HG03378 (cell line): ENCODE results near the gene HERC4.
"Not testable (repeated sequence)": the region's sequence is repeated elsewhere in the genome, so short reads cannot be mapped to it uniquely, and the experiment has no call there.

ENCODE experiments used
- ATAC-seq: cut with Tn5 transposase; IDR thresholded peaks from one replicate; pipeline ENCODE4 v1.9.1; 2021; ENCODE audit warnings: mild to moderate bottlenecking, moderate library complexity; ENCODE audit not compliant: unreplicated experiment

The HERC4 gene

GRCh38 chr10:67971311-67971710, 103.8 kb downstream of the HERC4 start:
- ATAC-seq = no peak

DNA sequence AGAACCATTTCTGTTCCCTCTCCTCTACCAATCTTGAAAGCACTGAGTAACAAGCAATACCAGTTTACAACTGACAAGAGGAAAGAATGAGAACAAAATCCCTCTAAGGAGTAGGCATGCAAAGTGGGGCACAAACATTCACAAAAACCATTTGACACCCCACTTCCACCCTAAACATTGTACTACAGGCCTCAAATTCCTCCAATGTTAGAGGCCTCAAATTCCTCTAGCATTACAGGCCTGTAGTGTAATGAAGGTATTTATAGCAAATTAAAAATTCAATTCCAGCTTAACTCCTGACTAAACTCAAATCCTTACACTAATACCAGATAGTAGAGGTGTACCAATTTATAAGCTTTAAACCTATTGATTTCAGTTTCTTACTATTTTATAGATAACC, 105.2 kb downstream of the HERC4 start:
- no peak for ATAC-seq

- ATAC-seq = not testable (repeated sequence)
These were observed 109.0 kb downstream of the HERC4 start for GRCh38 chr10:67966035-67966434.

- ATAC-seq = no peak
These were observed 109.6 kb downstream of the HERC4 start for GRCh38 chr10:67965456-67965855.

GRCh38 chr10:67959839-67960476, 115.1 kb downstream of the HERC4 start:
- ATAC-seq = no peak

DNA sequence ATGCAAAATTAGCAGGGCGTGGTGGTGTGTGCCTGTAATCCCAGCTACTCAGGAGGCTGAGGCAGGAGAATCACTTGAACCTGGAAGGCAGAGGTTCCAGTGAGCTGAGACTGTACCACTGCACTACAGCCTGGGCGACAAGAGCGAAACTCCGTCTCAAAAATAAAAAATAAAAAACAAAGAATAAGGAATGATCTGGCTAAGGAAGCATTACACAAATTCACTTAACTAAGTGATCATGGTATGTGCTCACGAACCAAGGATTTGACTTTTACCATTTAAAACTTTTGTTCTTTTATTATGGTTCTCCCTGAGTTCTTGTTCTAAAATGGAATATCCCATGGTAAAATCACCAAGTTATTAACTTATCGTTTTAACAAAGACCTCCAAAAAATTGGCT, 119.5 kb downstream of the HERC4 start:
- ATAC-seq = no peak

DNA sequence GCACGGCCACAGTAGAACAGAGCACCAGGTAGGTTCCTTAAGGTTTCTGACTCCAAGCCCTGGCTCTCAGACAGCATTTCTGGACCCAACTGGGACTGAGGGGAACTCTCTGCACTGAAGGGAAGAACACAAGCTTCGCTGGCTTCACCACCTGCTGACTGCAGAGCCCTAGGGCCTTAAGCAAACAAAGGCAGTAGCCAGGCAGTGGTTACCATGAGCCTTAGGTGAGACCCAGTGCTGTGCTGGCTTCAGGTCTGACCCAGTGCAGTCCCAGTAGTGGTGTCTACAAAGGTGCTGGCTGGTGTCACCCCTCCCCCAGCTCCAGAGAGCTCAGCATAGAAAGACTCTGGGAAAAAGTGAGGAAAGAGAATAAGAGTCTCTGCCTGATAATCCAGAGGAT, 131.2 kb downstream of the HERC4 start:
- no peak for ATAC-seq

GRCh38 chr10:67936416-67936815, 138.7 kb downstream of the HERC4 start:
- ATAC-seq = no peak

GRCh38 chr10:67935223-67935622, 139.9 kb downstream of the HERC4 start:
- no peak for ATAC-seq

GRCh38 chr10:67934336-67934735, 140.7 kb downstream of the HERC4 start:
- ATAC-seq = no peak

GRCh38 chr10:67933199-67933598, 141.9 kb downstream of the HERC4 start:
- no peak for ATAC-seq

- no peak for ATAC-seq
These were observed 148.1 kb downstream of the HERC4 start for GRCh38 chr10:67926951-67927350.

- no peak for ATAC-seq
These were observed 149.6 kb downstream of the HERC4 start for GRCh38 chr10:67925449-67926005.

- ATAC-seq = no peak
These were observed 150.9 kb downstream of the HERC4 start for GRCh38 chr10:67924136-67924535.

- ATAC-seq = no peak
These were observed 151.5 kb downstream of the HERC4 start for GRCh38 chr10:67923551-67923950.

GRCh38 chr10:67921065-67921464, 154.0 kb downstream of the HERC4 start:
- no peak for ATAC-seq

DNA sequence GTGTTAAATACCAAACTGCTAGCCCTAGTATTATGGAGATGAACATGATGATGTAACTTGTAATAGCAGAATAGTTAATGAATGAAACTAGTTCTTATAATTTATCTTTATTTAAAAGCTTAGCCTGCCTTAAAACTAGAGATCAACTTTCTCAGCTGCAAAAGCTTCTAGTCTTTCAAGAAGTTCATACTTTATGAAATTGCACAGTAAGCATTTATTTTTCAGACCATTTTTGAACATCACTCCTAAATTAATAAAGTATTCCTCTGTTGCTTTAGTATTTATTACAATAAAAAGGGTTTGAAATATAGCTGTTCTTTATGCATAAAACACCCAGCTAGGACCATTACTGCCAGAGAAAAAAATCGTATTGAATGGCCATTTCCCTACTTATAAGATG, 157.4 kb downstream of the HERC4 start:
- ATAC-seq = no peak

- ATAC-seq = no peak
These were observed 157.9 kb downstream of the HERC4 start for GRCh38 chr10:67917169-67917568.

DNA sequence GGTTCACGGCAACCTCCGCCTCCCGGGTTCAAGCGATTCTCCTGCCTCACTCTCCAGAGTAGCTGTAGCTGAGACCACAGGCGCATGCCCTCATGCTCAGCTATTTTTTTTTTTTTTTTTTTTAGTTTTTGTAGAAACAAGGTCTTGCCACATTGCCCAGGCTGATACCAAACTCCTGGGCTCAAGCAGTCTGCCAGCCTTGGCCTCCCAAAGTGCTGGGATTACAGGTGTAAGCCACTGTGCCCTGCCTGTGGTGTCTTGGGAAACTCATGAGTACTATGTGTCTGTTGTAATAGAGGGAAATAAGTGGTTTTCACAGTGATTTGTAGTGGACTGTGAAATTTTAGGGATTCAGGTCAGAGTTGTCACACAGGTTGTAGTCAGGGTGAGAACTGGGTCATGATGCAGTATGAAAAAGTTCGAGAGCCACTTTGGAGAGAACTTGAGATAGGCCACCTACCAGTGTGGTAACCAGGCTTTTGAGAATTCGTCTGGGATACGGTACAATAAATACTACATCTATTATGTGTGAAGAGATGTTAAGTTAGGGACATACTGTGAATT, 160.2 kb downstream of the HERC4 start:
- ATAC-seq = no peak

- no peak for ATAC-seq
These were observed 162.6 kb downstream of the HERC4 start for GRCh38 chr10:67912331-67912946.

DNA sequence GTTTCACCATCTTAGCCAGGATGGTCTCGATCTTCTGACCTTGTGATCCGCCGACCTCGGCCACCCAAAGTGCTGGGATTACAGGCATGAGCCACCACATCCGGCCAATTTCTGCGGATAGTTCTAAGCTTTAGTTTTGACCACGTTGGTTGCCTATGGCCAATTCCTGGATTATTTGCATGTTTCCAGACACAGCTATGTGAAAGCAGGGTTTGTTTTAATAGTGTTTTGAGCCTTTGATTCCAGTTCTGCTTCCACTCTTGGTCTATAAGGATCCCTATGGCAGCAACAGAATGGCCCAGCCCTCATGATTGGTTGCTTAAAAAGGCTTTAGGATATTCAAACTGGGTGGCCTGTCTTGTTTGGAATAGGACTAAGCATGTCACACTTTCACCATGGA, 171.5 kb downstream of the HERC4 start:
- ATAC-seq = no peak

DNA sequence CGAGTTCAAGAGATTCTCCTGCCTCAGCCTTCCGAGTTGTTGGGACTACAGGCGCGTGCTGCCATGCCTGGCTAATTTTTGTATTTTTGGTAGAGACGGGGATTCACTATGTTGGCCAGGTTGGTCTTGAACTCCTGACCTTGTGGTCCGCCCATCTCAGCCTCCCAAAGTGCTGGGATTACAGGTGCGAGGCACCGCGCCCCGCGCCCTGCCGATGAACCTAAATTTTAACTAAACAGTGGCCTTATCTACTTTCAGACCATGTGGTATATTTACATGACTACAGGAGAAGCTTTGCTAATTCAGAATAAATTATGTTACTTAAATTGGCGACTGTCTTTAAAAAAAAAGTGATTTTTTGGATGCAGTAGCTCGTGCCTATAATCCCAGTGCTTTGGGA, 181.4 kb downstream of the HERC4 start:
- ATAC-seq = no peak
